GM12878 (cell line): ENCODE data around the gene WSCD1. TPM values are rescaled to one million over a fixed set of nuclear protein-coding genes. Genes with fewer than 3 reads are reported as not detected.

Source experiments
- ATAC-seq: fragments of 200-7000 bp; cut with Tn5 transposase; 3 replicates; pipeline ENCODE4 v1.9.1; 2020; ENCODE audit warnings: mild to moderate bottlenecking, moderate library complexity
- BruUV-seq: library from RNA; stranded (reverse); fragments of 400-500 nt; replicated peaks from 2 replicates; lab custom pipeline; 2021; lab: Mats Ljungman, UMichigan
- CTCF ChIA-PET: fragments of 300-600 bp; sonication (Branson Sonifier 250); formaldehyde crosslinking; extraction: SDS; loops from one replicate; lab custom pipeline; 2021; ENCODE audit warnings: inconsistent platforms; lab: Yijun Ruan, JAX
- POLR2A ChIA-PET: fragments of 350-600 bp; formaldehyde crosslinking; extraction: SDS; loops from one replicate; lab custom pipeline; 2021; ENCODE audit warnings: inconsistent platforms; lab: Charles Lee
- RAD21 ChIA-PET: fragments of 300-600 bp; sonication (Branson Sonifier 250); formaldehyde crosslinking; loops from one replicate; lab custom pipeline; 2023; ENCODE audit warnings: antibody characterized with exemption; ENCODE audit not compliant: unreplicated experiment; lab: Charles Lee
- SMC1A ChIA-PET: fragments of 300-600 bp; sonication (Branson Sonifier 250); formaldehyde crosslinking; loops from one replicate; lab custom pipeline; 2023; ENCODE audit not compliant: unreplicated experiment, uncharacterized antibody; lab: Charles Lee
- DNase-seq: peaks from one replicate; pipeline ENCODE4 v3.0.0-alpha.2; 2011; ENCODE audit warnings: low read depth, low spot score
- FAIRE-seq: peaks from 3 replicates; lab custom pipeline; 2011; peaks lifted over from hg19 to GRCh38; lab: Jason Lieb, UNC
- H2AFZ ChIP-seq: 2 replicates; pipeline ENCODE4 v1.6.0; 2011; ENCODE audit warnings: low read depth, low read length, control low read depth; ENCODE audit not compliant: control insufficient read depth
- H3K27ac ChIP-seq: 2 replicates; pipeline ENCODE4 v1.5.1; 2011; ENCODE audit warnings: control low read depth; ENCODE audit not compliant: control insufficient read depth, insufficient read depth
- H3K27me3 ChIP-seq, 2 experiments: replicated peaks in 1 of 2; 2 replicates each; pipeline versions ENCODE4 v1.6.0 to v1.6.1; 2011; ENCODE audit warnings: low read length in 1 of 2; ENCODE audit not compliant: control insufficient read depth in 2 of 2, insufficient read depth in 2 of 2
- H3K36me3 ChIP-seq, 2 experiments: 2 replicates each; pipeline ENCODE4 v1.5.1; 2011; ENCODE audit warnings: low read length in 1 of 2; ENCODE audit not compliant: control insufficient read depth in 2 of 2, insufficient read depth in 2 of 2
- H3K4me1 ChIP-seq: 2 replicates; pipeline ENCODE4 v1.6.1; 2011; ENCODE audit warnings: mild to moderate bottlenecking, low read length, moderate library complexity, mixed read lengths; ENCODE audit not compliant: control insufficient read depth, insufficient read depth
- H3K4me2 ChIP-seq: 2 replicates; pipeline ENCODE4 v1.6.0; 2011; ENCODE audit warnings: control low read depth; ENCODE audit not compliant: control insufficient read depth, insufficient read depth
- H3K4me3 ChIP-seq: fragments of 200-600 bp; sonication (generic); 2 replicates; pipeline ENCODE4 v1.5.1; 2016
- H3K79me2 ChIP-seq: 2 replicates; pipeline ENCODE4 v1.6.0; 2011; ENCODE audit warnings: low read length; ENCODE audit not compliant: control insufficient read depth, insufficient read depth
- H3K9ac ChIP-seq: 2 replicates; pipeline ENCODE4 v1.8.0; 2011; ENCODE audit warnings: low read length, control low read depth, mixed read lengths; ENCODE audit not compliant: control insufficient read depth, insufficient read depth
- H3K9me3 ChIP-seq: replicated peaks from 3 replicates; pipeline ENCODE4 v1.5.1; 2011; ENCODE audit warnings: mild to moderate bottlenecking, low read length; ENCODE audit not compliant: control insufficient read depth, insufficient read depth
- H4K20me1 ChIP-seq: 2 replicates; pipeline ENCODE4 v1.6.0; 2011; ENCODE audit not compliant: control insufficient read depth, insufficient read depth
- BHLHE40 ChIP-seq, 2 experiments: fragments of 450-650 bp in 1 of 2; IDR thresholded peaks; 2 replicates each; pipeline ENCODE4 v1.6.1; 2011 to 2017; ENCODE audit warnings: low read depth in 2 of 2, borderline replicate concordance in 1 of 2, improper control_type of control experiment in 1 of 2, low read length in 1 of 2, mild to moderate bottlenecking in 1 of 2
- DPF2 ChIP-seq: fragments of 450-650 bp; IDR thresholded peaks from 2 replicates; pipeline ENCODE4 v1.6.1; 2017; ENCODE audit warnings: mild to moderate bottlenecking
- HDAC2 ChIP-seq: fragments of 200-600 bp; sonication (generic); IDR thresholded peaks from 2 replicates; pipeline ENCODE4 v1.6.1; 2017
- POLR2AphosphoS5 ChIP-seq: IDR thresholded peaks from 2 replicates; pipeline ENCODE4 v1.6.1; 2011; ENCODE audit warnings: mild to moderate bottlenecking, low read length, inconsistent platforms
- RELA ChIP-seq: fragments of 450-650 bp; IDR thresholded peaks from 2 replicates; pipeline ENCODE4 v1.8.0; 2014; ENCODE audit warnings: borderline replicate concordance; ENCODE audit not compliant: partially characterized antibody
- SMC3 ChIP-seq: IDR thresholded peaks from 2 replicates; pipeline ENCODE4 v1.6.1; 2011; ENCODE audit warnings: low read length, improper control_type of control experiment, borderline replicate concordance
- ZBED1 ChIP-seq: IDR thresholded peaks from 2 replicates; pipeline ENCODE4 v1.6.1; 2016; ENCODE audit warnings: borderline replicate concordance
- ZNF622 ChIP-seq: fragments of 450-650 bp; IDR thresholded peaks from 2 replicates; pipeline ENCODE4 v1.6.1; 2017; ENCODE audit warnings: mild to moderate bottlenecking, inconsistent platforms
- WGBS: methylation state at CpG from one replicate; pipeline ENCODE4 v1.1.6; 2016; ENCODE audit warnings: low lambda C conversion rate; ENCODE audit not compliant: insufficient replicate concordance, insufficient coverage; ENCODE audit errors: missing lambda C conversion rate; 5-methylcytosine and 5-hydroxymethylcytosine counted together
- in situ Hi-C: fragments of 300-500 bp; cut with MboI; formaldehyde crosslinking; loops from 9 replicates; pipeline ENCODE4 v1.14.3; 2018; ENCODE audit warnings: mixed read lengths
- intact Hi-C: fragments of 100-400 bp; cut with micrococcal nuclease; formaldehyde crosslinking; loops from one replicate; pipeline ENCODE4 v1.14.2; 2022; ENCODE audit not compliant: unreplicated experiment
- polyA plus RNA-seq, 11 experiments: library from polyadenylated mRNA; depleted of rRNA in 4 of 11; unstranded in 6 of 11; stranded (reverse) in 5 of 11; fragments of >200 nt; fragmentation: Nextera tagmentation in 4 of 11; fragmentation: Illumina TruSeq in 1 of 11; extraction: Ambion mirVana in 4 of 11; extraction: Trizol in 1 of 11; gene quantifications; 1 replicate in 1 of 11; 2 replicates in 10 of 11; pipeline versions ENCODE4 v1.2.1 to v1.2.3, GENCODE V29; 2011 to 2016; ENCODE audit warnings: inconsistent platforms in 2 of 11, missing spikeins in 2 of 11, low read depth in 1 of 11
- total RNA-seq, 4 experiments: library from RNA; depleted of rRNA in 3 of 4; stranded (reverse); fragments of >200 nt in 3 of 4; fragmentation: Illumina TruSeq in 1 of 4; extraction: Trizol in 1 of 4; gene quantifications; 2 replicates each; pipeline versions ENCODE4 v1.2.1 to v1.2.3, GENCODE V29; 2013 to 2021
- TF ChIP-seq, protein P1 (sequence below): IDR thresholded peaks from 2 replicates; pipeline ENCODE4 v1.6.1; 2011; ENCODE audit warnings: borderline replicate concordance, low read depth, mild to moderate bottlenecking, moderate library complexity, mixed read lengths, low read length; ENCODE audit not compliant: insufficient read depth; ENCODE audit errors: extremely low read length
- TF ChIP-seq, protein P2 (sequence below): fragments of 450-650 bp; IDR thresholded peaks from 2 replicates; pipeline ENCODE4 v1.6.1; 2017; ENCODE audit warnings: mild to moderate bottlenecking, low read depth, inconsistent platforms; ENCODE audit not compliant: poor library complexity, severe bottlenecking

WSCD1 gene
- total and polyA plus RNA-seq, 10 of the 15 experiments (the other 5 are each of a cell fraction or from before 2014, with no cell fraction given) = 0.01 to 0.16 TPM; not detected in 8

DNA sequence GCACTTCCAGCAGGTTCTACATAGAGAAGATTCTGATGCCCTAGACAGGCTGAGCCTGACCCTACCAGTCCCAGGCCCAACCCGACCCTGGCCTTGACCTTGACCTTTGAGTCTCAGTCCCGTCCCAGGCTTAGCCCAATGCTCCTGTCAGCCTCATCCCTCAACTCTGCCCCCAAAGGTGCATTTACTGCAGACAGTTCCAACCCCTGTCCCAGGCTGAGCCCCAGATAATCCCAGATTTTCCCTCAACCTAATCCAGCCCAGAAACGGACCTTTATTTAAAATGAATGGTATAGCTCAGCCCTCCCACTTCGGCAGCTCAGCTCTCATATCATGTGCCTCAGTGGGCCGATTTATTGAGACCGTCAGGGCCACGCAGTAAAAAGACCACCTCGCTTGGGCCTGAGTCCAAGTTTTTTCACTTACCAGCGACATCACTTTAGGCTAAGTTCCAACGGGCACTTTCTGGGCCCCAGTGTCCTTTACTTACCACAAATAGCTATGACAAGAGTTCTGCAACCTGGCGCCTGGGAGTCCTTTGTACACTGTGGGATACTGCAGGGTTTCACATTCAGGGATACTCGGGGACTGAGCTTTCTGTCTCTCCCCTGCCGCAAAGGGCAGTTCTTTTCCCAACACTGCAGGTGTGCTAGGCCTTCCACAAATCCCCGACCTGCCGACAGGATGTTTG lies 89.5 kb downstream of the WSCD1 start:
- CTCF ChIA-PET = no interaction called here
- WGBS = 28% methylated on average over 15 of the region's 15 CpGs
- FAIRE-seq (no peak), DNase-seq (no peak), ATAC-seq (no peak)
- Histone ChIP-seq H3K4me3 (no peak overlapping the region), H3K4me1 (no peaks in the 10 kb centered on the region), H4K20me1 (no peaks in the 10 kb centered on the region), H3K79me2 (no peaks in the 10 kb centered on the region), H3K36me3 (no peaks in the 10 kb centered on the region), H3K27ac (no peak overlapping the region), H3K4me2 (no peak overlapping the region), H2AFZ (no peak overlapping the region), H3K27me3 (0 out of 4 replicates have a peak, but pooled peaks cover 0 to 2% of the 10 kb centered on the region in 2 experiments), H3K9me3 (no peaks in the 10 kb centered on the region), H3K9ac (no peak overlapping the region)
- POLR2A ChIA-PET = no interaction called here
- no TSS peak for BruUV-seq
- in situ Hi-C loops (no loop called here), intact Hi-C loops (no loop called here)
- SMC1A ChIA-PET = no interaction called here
- RAD21 ChIA-PET = no interaction called here
- TF ChIP-seq POLR2AphosphoS5 (no peak), ZNF622 (no peak), ZBED1 (no peak), SMC3 (no peak), DPF2 (no peak), RELA (no peak)
- TF ChIP-seq, protein P1, sequence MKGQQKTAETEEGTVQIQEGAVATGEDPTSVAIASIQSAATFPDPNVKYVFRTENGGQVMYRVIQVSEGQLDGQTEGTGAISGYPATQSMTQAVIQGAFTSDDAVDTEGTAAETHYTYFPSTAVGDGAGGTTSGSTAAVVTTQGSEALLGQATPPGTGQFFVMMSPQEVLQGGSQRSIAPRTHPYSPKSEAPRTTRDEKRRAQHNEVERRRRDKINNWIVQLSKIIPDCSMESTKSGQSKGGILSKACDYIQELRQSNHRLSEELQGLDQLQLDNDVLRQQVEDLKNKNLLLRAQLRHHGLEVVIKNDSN = no peak

DNA sequence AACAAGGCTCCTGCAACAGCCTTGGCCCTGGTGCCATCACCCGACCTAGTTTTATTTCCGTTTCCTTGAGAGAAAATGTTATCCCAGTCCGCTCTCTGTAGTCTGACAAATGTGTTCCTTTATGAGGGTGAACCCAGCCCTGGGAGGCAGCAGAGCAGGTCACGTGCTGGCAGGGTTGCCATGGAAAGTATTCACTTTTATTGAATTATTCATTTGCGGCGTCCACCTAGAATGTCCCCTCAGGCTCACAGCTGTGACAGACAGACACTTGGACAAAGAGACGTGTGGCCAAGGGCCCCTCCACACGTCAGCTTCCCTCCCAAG lies 90.0 kb downstream of the WSCD1 start:
- 36% methylated on average over 8 of the region's 8 CpGs for WGBS
- no peaks in the 10 kb centered on the region for H3K4me1 ChIP-seq
- no peak for DNase-seq
- H2AFZ ChIP-seq = no peak overlapping the region
- H3K27ac ChIP-seq = no peak overlapping the region
- no peak for ATAC-seq
- no peak overlapping the region for H3K4me3 ChIP-seq
- H3K27me3 ChIP-seq = 0 out of 4 replicates have a peak, but pooled peaks cover 0 to 2% of the 10 kb centered on the region in 2 experiments
- POLR2A ChIA-PET = no interaction called here
- no peaks in the 10 kb centered on the region for H4K20me1 ChIP-seq
- H3K9ac ChIP-seq = no peak overlapping the region
- no peaks in the 10 kb centered on the region for H3K79me2 ChIP-seq
- intact Hi-C loops = no loop called here
- no peak for FAIRE-seq
- no peaks in the 10 kb centered on the region for H3K9me3 ChIP-seq
- RAD21 ChIA-PET = no interaction called here
- TF ChIP-seq, protein P2, sequence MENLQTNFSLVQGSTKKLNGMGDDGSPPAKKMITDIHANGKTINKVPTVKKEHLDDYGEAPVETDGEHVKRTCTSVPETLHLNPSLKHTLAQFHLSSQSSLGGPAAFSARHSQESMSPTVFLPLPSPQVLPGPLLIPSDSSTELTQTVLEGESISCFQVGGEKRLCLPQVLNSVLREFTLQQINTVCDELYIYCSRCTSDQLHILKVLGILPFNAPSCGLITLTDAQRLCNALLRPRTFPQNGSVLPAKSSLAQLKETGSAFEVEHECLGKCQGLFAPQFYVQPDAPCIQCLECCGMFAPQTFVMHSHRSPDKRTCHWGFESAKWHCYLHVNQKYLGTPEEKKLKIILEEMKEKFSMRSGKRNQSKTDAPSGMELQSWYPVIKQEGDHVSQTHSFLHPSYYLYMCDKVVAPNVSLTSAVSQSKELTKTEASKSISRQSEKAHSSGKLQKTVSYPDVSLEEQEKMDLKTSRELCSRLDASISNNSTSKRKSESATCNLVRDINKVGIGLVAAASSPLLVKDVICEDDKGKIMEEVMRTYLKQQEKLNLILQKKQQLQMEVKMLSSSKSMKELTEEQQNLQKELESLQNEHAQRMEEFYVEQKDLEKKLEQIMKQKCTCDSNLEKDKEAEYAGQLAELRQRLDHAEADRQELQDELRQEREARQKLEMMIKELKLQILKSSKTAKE = no peak
- TF ChIP-seq HDAC2 (no peak), BHLHE40 (IDR thresholded peaks at IDR 0.05; ENCODE audit: borderline replicate concordance in 1 of 2, low read depth in 2 of 2, low read length in 1 of 2) (0 out of 4 replicates have a peak, but pooled peaks of 1 of the 2 experiments have one; percentile 18)
- TF ChIP-seq, all 136 proteins: peak for 1
- BruUV-seq = no TSS peak
- Histone ChIP-seq H3K4me2 (no peak overlapping the region), H3K36me3 (no peaks in the 10 kb centered on the region)
- in situ Hi-C loops = no loop called here
- SMC1A ChIA-PET = no interaction called here
- CTCF ChIA-PET = no interaction called here
